OCI-LY7 (cell line): ENCODE results near the gene TMEM164. TPM values are rescaled to one million over a fixed set of nuclear protein-coding genes. Genes with fewer than 3 reads are reported as not detected.

ENCODE experiments used
- BruUV-seq: library from RNA; stranded (reverse); fragments of 400-500 nt; replicated peaks from 2 replicates; lab custom pipeline; 2021; lab: Mats Ljungman, UMichigan
- CTCF ChIA-PET: fragments of 300-600 bp; sonication (Branson Sonifier 250); formaldehyde crosslinking; loops from one replicate; lab custom pipeline; 2022; ENCODE audit warnings: antibody characterized with exemption; ENCODE audit not compliant: unreplicated experiment; lab: Charles Lee
- POLR2A ChIA-PET: fragments of 300-600 bp; sonication (Branson Sonifier 250); formaldehyde crosslinking; loops from one replicate; lab custom pipeline; 2022; ENCODE audit warnings: antibody characterized with exemption; lab: Charles Lee
- DNase-seq: peaks from one replicate; pipeline ENCODE4 v3.0.0-alpha.2; 2015; ENCODE audit warnings: low spot score
- H2AFZ ChIP-seq: fragments of 200-600 bp; sonication (generic), shearing (Covaris generic); 2 replicates; pipeline ENCODE4 v1.6.1; 2014; ENCODE audit warnings: mild to moderate bottlenecking, antibody characterized with exemption, low read length, moderate library complexity
- H3K27ac ChIP-seq: fragments of 200-600 bp; sonication (generic); 2 replicates; pipeline ENCODE4 v1.5.1; 2014; ENCODE audit warnings: mixed run types, low read depth, mild to moderate bottlenecking, moderate library complexity, low read length, inconsistent platforms; ENCODE audit not compliant: poor library complexity, severe bottlenecking
- H3K36me3 ChIP-seq: fragments of 200-600 bp; sonication (generic); 2 replicates; pipeline ENCODE4 v1.6.1; 2014; ENCODE audit warnings: mild to moderate bottlenecking, antibody characterized with exemption, low read length, moderate library complexity, mixed read lengths; ENCODE audit not compliant: insufficient read depth
- H3K4me1 ChIP-seq: fragments of 200-600 bp; sonication (generic); 2 replicates; pipeline ENCODE4 v1.5.1; 2014; ENCODE audit warnings: mild to moderate bottlenecking, low read length; ENCODE audit not compliant: insufficient read depth, poor library complexity, severe bottlenecking
- H3K4me2 ChIP-seq: fragments of 200-600 bp; sonication (generic); 2 replicates; pipeline ENCODE4 v1.6.1; 2014; ENCODE audit warnings: mild to moderate bottlenecking, low read length
- H3K4me3 ChIP-seq: fragments of 200-600 bp; sonication (generic); 2 replicates; pipeline ENCODE4 v1.5.1; 2014; ENCODE audit warnings: mild to moderate bottlenecking, low read depth, low read length; ENCODE audit not compliant: poor library complexity, severe bottlenecking
- H3K79me2 ChIP-seq: fragments of 200-600 bp; sonication (generic); 2 replicates; pipeline ENCODE4 v1.6.1; 2016; ENCODE audit warnings: low read depth, mild to moderate bottlenecking, low read length, moderate library complexity, mixed read lengths; ENCODE audit not compliant: insufficient read depth
- H3K9me2 ChIP-seq: fragments of 200-600 bp; sonication (generic); 2 replicates; pipeline ENCODE4 v1.6.1; 2016; ENCODE audit warnings: mild to moderate bottlenecking, low read length, mixed read lengths; ENCODE audit not compliant: insufficient read depth
- H3K9me3 ChIP-seq: fragments of 200-600 bp; sonication (generic); 2 replicates; pipeline ENCODE4 v1.6.1; 2014; ENCODE audit warnings: mild to moderate bottlenecking, mixed run types, low read length, mixed read lengths
- H4K20me1 ChIP-seq: fragments of 200-600 bp; sonication (generic); 2 replicates; pipeline ENCODE4 v1.6.1; 2014; ENCODE audit warnings: mild to moderate bottlenecking, antibody characterized with exemption, low read length, moderate library complexity, mixed read lengths; ENCODE audit not compliant: insufficient read depth
- EZH2phosphoT487 ChIP-seq: fragments of 200-600 bp; sonication (generic); IDR thresholded peaks from 2 replicates; pipeline ENCODE4 v1.6.1; 2018; ENCODE audit warnings: low read depth, borderline replicate concordance, mild to moderate bottlenecking, mixed run types, antibody characterized with exemption, low read length, moderate library complexity, mixed read lengths
- intact Hi-C: fragments of 100-400 bp; cut with micrococcal nuclease; formaldehyde crosslinking; loops from one replicate; pipeline ENCODE4 v1.10.0; 2022; ENCODE audit not compliant: unreplicated experiment
- total RNA-seq, 2 experiments: library from RNA; depleted of rRNA in 1 of 2; stranded (reverse); fragments of >200 nt in 1 of 2; shearing (Covaris generic) in 1 of 2; gene quantifications; 2 replicates each; pipeline ENCODE4 v1.2.3, GENCODE V29; 2014 to 2022
- TF ChIP-seq, protein P1 (sequence below): fragments of 200-600 bp; sonication (generic); conservative IDR thresholded peaks from 2 replicates; pipeline ENCODE4 v1.5.1; 2014; ENCODE audit warnings: mild to moderate bottlenecking, antibody characterized with exemption, low read length, moderate library complexity, mixed read lengths

The TMEM164 gene
- total RNA-seq, 2 experiments from 2014 or later = 7.2 to 11.1 TPM

DNA sequence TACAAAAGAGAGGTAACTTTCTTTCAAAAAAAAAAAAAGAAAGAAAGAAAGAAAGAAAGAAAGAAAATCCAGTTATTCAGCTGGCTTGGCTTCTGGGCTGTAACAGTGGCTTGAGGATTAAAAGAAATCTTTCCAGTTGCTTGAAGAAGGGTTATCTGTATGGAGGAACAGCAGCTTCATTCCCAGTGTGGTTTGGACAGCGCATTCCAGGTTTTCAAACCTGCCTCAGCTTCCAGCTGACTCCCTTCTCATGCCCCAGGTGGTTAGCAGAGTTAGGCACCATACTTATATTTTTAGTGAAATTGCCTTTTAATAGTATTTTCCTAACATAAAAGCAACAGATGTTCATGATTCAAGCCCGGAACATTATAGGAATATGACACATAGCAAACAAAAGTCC is 48.6 kb downstream of the TMEM164 start:
- H3K4me1 ChIP-seq = no peaks in the 10 kb centered on the region
- H4K20me1 ChIP-seq = no peaks in the 10 kb centered on the region
- no peaks in the 10 kb centered on the region for H3K36me3 ChIP-seq
- no peak for TF ChIP-seq EZH2phosphoT487
- TF ChIP-seq, protein P1, sequence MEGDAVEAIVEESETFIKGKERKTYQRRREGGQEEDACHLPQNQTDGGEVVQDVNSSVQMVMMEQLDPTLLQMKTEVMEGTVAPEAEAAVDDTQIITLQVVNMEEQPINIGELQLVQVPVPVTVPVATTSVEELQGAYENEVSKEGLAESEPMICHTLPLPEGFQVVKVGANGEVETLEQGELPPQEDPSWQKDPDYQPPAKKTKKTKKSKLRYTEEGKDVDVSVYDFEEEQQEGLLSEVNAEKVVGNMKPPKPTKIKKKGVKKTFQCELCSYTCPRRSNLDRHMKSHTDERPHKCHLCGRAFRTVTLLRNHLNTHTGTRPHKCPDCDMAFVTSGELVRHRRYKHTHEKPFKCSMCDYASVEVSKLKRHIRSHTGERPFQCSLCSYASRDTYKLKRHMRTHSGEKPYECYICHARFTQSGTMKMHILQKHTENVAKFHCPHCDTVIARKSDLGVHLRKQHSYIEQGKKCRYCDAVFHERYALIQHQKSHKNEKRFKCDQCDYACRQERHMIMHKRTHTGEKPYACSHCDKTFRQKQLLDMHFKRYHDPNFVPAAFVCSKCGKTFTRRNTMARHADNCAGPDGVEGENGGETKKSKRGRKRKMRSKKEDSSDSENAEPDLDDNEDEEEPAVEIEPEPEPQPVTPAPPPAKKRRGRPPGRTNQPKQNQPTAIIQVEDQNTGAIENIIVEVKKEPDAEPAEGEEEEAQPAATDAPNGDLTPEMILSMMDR = no peak
- ChIA-PET CTCF (no interaction called here), POLR2A (interaction anchor here (0.6 to 0.7 kb wide), 2 partner anchors 9 to 31 kb away, joined by 3 read pairs; no protein-coding TSS in a partner anchor)
- H3K9me2 ChIP-seq = no peaks in the 10 kb centered on the region
- H3K27ac ChIP-seq = no peak overlapping the region
- no peak overlapping the region for H3K4me2 ChIP-seq
- no peak for DNase-seq
- BruUV-seq = no TSS peak
- intact Hi-C loops = no loop called here
- no peak overlapping the region for H3K4me3 ChIP-seq
- H2AFZ ChIP-seq = no peak overlapping the region
- no peaks in the 10 kb centered on the region for H3K79me2 ChIP-seq
- no peaks in the 10 kb centered on the region for H3K9me3 ChIP-seq

DNA sequence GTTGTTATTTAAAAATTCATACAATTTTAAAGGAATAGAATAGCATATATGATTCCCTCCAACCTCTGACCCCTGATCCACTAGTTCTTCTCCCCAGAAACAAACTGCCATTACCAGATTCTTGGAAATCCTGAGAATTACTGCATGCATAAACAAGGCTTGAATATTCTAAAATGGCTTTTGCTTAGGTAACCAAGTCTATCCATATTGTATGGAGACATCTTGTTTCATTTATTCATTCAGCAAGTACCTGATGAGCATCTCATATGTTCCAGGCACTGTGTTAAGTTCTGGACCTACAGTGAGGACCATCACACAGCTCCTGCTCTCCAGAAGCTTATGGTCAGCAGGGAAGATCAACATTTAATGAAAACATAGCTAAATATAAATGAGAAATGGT is 49.4 kb downstream of the TMEM164 start:
- Histone ChIP-seq H3K79me2 (no peaks in the 10 kb centered on the region), H3K4me3 (no peak overlapping the region), H3K4me1 (no peaks in the 10 kb centered on the region), H3K27ac (no peak overlapping the region), H2AFZ (no peak overlapping the region), H3K9me2 (no peaks in the 10 kb centered on the region), H3K4me2 (no peak overlapping the region), H4K20me1 (no peaks in the 10 kb centered on the region), H3K9me3 (no peaks in the 10 kb centered on the region), H3K36me3 (no peaks in the 10 kb centered on the region)
- TF ChIP-seq, protein P1 = no peak
- TF ChIP-seq EZH2phosphoT487 = no peak
- intact Hi-C loops = no loop called here
- no TSS peak for BruUV-seq
- POLR2A ChIA-PET = interaction anchor here (1.1 kb wide), 1 partner anchor 77 kb away, joined by 4 read pairs; no protein-coding TSS in a partner anchor
- DNase-seq = no peak
- CTCF ChIA-PET = no interaction called here

DNA sequence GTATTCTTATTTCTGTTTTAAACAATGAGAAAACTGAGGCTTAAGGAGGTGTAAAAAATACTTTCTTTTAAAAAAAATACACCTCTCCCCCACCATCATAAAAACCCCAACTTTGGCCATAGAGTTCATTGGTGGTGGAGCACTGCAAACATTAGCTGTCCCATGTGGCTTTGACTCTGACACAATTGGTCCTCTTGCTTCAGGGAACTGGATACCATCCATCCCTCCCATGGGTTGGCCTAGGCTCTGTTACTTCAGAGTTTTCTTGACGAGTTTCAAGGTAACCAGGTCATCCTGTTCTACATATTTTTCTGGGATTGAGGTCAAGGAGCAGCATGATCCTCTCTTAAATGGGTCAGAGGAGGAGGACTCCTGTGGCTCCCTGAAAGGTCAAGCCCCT is 50.5 kb downstream of the TMEM164 start:
- POLR2A ChIA-PET = no interaction called here
- no peaks in the 10 kb centered on the region for H4K20me1 ChIP-seq
- CTCF ChIA-PET = no interaction called here

More for the DNA sequence above, 50.5 kb downstream of the TMEM164 start:
- H3K4me3 ChIP-seq = no peak overlapping the region
- H3K27ac ChIP-seq = no peak overlapping the region
- H3K9me3 ChIP-seq = no peaks in the 10 kb centered on the region
- intact Hi-C loops = no loop called here
- no peaks in the 10 kb centered on the region for H3K9me2 ChIP-seq
- H3K4me1 ChIP-seq = no peaks in the 10 kb centered on the region
- no peak overlapping the region for H2AFZ ChIP-seq
- TF ChIP-seq, protein P1 = no peak
- no peak for TF ChIP-seq EZH2phosphoT487
- DNase-seq = no peak
- H3K36me3 ChIP-seq = no peaks in the 10 kb centered on the region
- no TSS peak for BruUV-seq
- H3K4me2 ChIP-seq = no peak overlapping the region
- no peaks in the 10 kb centered on the region for H3K79me2 ChIP-seq
